NCI-H1092 (cell line): ENCODE measurements around the gene TRIM47.
"Not testable (repeated sequence)": the region's sequence is repeated elsewhere in the genome, so short reads cannot be mapped to it uniquely, and the experiment has no call there.

ENCODE experiments used
- DNase-seq: peaks from one replicate; lab custom pipeline; 2025; lab: John Stamatoyannopoulos, UW

TRIM47 gene

GRCh38 chr17:75870228-75870627 is 8.2 kb downstream of the TRIM47 start:
- not testable (repeated sequence) for DNase-seq

GRCh38 chr17:75869282-75870141 is 8.9 kb downstream of the TRIM47 start:
- DNase-seq, result peak; percentile 32

DNA sequence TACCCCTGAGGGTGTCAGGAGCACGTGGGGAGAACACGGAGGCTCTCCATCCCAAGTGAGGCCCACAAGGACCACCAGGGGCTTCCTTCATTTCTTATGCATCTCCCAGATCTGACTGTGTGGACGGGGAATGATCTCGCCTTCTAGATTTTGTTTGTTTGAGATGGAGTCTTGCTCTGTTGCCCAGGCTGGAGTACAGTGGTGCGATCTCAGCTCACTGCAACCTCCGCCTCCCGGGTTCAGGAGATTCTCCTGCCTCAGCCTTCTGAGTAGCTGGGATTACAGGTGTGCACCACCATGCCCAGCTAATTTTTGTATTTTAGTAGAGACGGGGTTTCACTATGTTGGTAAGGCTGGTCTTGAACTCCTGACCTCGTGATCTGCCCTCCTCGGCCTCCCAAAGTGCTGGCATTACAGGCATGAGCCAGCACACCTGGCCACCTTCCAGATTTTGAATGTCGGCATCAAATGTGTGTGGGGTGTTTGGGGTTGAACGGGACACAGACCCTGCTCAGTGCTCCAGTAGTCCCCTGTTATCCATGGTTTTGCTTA is 9.6 kb downstream of the TRIM47 start:
- DNase-seq, result not testable (repeated sequence)

DNA sequence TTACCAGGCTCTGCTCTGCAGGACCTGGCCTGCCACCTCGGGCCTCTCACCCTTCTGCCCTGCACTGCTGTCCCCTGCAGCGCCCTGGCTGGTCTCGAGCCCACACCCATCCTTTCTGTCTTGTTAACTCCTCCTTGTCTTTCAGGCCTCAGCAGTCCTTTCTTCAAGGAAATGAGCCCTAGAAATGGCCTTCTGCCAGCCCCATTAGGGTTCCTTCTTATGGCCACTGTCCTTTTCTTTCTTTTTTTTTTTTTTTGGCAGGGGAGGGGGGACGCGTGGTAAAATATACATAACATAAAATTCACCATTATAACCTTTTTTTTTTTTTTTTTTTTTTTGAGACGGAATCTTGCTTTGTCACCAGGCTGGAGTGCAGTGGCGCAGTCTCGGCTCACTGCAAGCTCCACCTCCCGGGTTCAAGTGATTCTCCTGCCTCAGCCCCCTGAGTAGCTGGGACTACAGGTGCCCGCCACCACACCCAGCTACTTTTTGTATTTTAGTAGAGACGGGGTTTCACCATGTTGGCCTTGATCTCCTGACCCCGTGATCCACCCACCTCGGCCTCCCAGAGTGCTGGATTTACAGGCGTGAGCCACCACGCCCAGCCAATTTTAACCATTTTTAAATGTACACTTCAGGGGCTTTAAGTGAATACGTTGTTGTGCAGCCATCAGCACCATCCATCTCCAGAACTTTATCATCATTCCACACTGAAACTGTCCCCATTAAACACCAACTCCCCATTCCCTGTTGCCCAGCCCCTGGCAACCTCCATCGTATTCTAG is 12.8 kb downstream of the TRIM47 start:
- DNase-seq, result not testable (repeated sequence)

DNA sequence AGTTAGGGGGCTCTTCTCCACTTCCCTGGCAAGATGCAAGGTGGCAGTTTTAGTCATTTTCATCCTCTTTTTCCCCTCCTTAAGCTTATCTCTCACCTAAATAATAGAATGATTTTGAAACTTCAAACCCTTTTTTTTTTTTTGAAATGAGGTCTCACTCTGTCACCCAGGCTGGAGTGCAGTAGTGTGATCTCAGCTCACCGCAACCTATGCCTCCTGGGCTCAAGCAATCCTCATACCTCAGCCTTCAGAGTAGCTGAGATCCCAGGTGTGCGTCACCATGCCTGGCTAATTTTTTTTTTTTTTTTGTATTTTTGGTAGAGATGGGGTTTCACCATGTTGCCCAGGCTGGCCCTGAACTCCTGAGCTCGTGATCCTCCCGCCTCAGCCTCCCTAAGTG is 13.5 kb downstream of the TRIM47 start:
- DNase-seq, result not testable (repeated sequence)

- no peak for DNase-seq
These were observed 13.9 kb downstream of the TRIM47 start for GRCh38 chr17:75864448-75864871.

DNA sequence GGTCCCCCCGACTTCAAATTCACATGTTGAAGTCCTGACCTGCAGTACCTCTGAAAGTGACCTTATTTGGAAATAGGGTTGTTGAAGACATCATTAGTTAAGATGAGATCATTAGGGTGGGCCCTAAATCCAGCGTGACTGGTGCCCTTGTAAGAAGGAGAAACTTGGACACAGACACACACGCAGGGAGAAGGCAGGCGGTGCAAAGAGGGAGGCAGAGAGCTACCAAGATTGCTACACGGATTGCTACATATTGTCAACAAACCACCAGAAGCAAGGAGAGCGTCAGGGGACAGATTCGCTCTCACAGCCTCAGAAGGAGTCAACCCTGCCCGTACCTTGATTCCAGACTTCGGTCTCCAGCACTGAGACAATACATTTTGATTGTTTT is 16.5 kb downstream of the TRIM47 start:
- DNase-seq, result no peak

DNA sequence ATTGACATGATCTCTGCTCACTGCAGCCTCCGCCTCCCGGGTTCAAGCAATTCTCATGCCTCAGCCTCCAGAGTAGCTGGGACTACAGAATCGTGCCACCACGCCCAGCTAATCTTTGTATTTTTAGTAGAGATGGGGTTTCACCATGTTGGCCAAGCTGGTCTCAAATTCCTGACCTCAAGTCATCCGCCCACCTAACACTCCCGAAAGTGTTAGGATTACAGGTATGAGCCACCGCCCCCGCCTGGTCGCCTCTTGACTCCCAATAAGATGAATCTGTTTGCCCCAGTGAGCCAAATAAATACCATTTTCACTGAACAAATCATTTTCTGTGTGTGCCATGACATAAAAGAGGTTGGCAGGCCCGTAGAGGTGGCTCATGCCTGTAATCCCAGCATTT is 19.0 kb downstream of the TRIM47 start:
- DNase-seq, result not testable (repeated sequence)

DNA sequence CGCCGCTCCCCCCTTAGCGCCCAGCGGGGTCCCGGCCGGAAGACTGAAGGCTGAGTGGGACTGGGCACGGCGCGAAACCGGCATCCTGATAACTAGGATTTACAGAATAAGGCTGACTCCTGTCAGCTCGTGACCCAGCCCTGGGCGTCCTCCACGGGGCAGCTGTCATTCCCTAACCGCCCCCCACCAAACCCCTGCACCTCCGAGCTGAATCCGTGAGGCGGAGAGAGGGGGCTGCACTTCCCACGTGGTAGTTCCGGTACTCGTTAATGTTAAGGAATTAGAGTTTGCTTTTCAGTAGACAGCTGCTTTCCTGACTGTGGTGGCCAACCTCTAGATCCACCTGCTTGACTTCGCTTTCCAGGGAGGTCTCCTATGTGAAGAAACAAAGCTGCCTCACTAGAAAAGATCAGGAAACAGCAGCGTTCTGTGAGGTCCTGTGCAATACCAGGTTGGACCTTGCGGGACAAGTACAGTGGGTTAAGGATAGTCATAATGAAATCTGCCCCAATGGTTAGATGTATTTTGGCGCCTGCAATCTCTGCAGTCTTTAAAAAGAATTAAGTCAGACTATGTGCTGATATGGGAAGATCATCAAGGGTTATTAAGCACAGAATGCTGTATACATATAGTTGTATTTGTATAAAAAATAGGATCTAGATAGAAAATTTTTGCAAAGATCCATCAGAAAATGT is 22.2 kb downstream of the TRIM47 start:
- no peak for DNase-seq

DNA sequence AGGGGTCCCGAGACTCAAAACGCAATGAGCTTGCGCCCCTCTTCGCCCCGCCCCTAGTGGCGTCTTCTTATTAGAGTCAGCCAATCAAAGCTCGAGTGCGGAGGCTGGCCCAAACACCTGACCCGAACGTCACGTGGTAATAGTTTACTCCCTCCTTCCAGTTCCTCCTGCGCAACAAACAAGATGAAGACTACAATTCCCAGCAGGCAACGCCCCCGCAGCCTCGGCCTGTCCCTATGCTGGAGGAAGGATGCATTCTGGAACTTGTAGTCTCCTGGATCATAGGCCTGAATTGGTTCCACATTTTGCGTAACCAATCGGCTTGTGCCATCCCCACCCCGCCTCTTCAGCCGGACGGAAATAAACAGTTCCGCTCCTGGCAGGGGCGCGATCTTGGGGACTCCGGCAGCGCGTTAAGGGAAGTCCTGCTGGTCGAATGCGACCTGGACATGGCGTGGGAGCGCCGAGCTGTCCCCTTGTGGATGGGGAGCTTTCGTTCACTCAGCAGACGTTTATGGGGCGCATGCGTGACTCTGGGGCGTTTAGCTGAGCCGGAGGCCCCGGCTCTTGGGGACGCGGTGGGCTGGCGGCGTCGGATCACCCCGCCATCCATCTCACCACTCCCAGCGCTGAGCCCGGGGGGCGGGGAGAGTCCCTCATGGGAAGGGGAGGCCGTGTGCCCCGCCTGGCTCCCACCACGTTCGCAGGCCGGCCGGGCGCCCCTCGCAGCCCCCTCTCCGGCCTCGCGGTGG is 22.9 kb downstream of the TRIM47 start, which contains the start of gene WBP2:
WBP2 (minus strand) TSS at position 26 of the 752 bp plus-strand sequence. CDS start 38 bp downstream, outside the sequence.
- peak; percentile 99 for DNase-seq

DNA sequence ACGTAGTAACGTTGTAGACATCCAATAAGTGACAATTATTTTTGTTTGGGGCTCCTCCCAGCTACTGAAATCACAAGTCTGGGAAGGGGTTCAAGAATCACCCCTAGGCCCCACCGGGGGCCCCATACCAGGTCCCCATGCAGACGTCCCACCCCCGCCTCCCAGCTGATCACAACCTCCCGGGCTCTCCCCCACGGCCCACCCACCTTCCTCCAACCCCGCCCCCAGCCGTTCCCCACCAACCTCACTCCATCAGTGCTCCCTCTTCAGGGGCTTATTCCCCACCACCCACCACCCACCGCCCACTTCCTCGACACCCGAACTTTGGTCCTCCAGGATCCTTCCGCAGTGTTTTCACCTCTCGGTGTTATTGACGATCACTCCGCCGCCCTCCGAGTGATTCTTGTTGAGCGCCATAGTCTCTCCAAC is 23.5 kb downstream of the TRIM47 start:
- DNase-seq, result no peak

DNA sequence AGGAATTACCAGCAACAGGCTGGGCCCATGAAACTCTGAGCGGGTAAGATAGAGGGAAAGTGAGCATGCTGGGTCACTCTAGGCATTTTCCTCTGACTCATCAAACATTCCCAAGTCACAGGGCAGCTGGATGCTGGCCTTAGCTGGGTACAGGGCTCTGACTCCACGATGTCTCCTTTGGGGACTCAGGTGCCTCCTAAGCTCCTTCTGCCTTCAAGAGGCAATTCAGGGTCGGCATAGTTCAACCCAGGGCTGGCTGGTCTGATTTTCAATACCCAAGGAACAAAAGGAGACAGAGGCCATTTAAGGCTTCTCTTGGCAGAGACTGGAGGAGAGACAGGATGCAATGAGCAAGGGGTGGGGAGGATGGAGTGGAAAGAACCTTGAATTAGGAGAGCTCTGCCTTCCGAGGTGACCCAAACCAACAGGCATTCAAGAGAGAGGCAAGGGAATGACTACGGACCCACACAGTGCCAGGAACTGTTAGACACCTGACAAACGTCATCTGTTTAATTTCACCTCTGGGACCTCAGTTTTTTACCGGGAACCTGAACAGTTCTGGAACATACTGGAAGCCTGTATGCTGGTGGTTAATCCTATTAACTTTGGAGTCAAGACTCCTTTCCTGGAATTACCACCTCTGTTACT is 24.2 kb downstream of the TRIM47 start:
- DNase-seq, result no peak

DNA sequence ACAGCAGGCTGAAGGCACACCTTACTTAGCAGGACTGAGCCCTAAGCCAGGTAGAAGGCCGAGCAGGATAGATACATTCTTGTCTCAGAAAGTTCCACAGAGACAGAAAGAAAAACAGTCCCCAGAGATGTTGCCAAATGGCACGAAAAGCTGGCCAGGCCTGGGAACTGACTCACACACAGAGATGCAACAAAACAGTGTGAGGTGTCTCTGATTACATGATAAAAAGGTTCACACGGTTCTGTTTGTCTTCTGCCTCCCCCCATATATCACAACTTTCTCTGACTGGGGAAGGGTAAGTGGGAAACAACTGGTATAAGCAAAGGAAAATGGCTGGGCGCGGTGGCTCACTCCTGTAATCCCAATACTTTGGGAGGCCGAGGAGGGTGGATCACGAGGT is 24.9 kb downstream of the TRIM47 start:
- DNase-seq, result no peak

DNA sequence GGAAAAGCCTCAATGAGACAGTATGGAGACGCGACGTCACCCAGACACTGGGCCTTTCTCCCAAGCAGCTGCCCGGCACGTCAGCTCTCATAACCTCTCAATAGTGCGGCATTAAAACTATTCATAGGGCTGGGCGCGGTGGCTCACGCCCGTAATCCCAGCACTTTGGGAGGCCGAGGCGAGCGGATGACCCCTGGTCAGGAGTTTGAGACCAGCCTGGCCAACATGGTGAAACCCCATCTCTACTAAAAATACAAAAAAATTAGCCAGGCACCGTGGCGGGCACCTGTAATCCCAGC is 26.7 kb downstream of the TRIM47 start:
- DNase-seq, result not testable (repeated sequence)

- DNase-seq, result no peak
These were observed 27.3 kb downstream of the TRIM47 start for GRCh38 chr17:75850928-75851692.

DNA sequence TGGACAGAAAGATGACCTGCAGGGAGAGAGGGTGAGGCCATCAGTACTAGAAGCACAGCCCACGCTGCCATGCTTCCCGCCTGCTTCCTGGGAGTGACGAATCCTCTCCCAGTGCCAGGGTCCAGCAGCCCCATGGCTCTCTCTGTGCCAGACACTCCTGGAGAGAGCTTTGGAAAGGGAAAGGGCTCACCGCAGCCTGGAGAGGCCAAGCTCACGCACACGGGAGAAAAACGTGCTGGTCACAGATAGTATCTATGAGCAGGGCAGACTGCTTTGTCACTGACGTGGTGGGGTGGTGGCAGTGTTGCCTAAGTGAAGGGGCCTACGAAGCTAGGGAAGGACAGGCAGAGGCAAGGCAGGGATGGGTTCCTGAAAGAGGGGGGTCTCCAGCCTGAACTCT is 28.7 kb downstream of the TRIM47 start:
- no peak for DNase-seq

GRCh38 chr17:75849279-75849646 is 29.1 kb downstream of the TRIM47 start:
- no peak for DNase-seq

DNA sequence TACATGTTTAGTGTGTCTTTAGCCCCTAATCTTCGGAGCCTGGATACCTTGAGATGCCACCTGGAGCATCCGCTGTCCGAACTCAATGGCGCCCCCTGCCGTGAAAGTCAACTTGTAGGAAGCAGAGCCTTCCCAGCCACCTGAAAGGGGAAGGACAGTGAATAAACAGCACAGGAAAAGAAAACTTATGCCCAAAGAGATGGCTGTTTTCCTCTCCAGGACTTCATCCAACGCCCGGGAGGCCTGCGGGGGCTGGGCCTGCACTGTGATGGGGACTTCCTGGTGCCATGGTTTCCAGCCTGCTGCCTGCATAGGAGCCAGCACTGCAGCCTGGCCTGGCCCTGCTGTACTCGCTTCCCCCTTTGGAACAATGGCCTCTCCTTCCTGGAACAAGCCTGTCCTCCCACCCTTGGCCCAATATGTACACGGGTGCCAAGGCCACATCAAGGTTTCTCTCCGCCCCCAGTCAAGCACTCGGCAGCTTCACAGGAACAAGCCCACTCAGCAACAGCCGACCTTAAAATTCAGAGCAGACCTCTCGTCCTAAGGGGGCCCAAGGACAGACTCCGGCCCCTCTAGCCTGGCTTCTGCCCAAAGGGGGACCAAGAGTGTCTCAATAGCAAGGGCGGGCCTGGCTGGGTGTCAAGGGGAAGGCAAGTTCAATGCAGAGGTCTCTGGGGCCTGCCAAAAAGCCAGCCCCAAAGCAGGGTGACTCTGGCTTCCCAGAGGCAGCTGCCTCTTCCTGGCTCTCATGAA is 29.7 kb downstream of the TRIM47 start:
- peak; percentile 31 for DNase-seq
